MM.1S (cell line): ENCODE data around the gene FAM83F.

Source experiments
- DNase-seq: peaks from one replicate; pipeline ENCODE4 v3.0.0-alpha.2; 2015
- H2AFZ ChIP-seq: fragments of 300-600 bp; sonication (generic); 2 replicates; pipeline ENCODE4 v1.6.0; 2016; ENCODE audit warnings: antibody characterized with exemption, low read length
- H3F3A ChIP-seq: fragments of 300-600 bp; sonication (generic); 2 replicates; pipeline ENCODE4 v1.6.1; 2016; ENCODE audit warnings: mild to moderate bottlenecking, antibody characterized with exemption, low read length, moderate library complexity, mixed read lengths; ENCODE audit not compliant: insufficient read depth
- H3K27ac ChIP-seq: fragments of 300-600 bp; sonication (generic); 2 replicates; pipeline ENCODE4 v1.5.1; 2016; ENCODE audit warnings: mild to moderate bottlenecking, low read length
- H3K27me3 ChIP-seq: fragments of 300-600 bp; sonication (generic); replicated peaks from 2 replicates; pipeline ENCODE4 v1.6.0; 2016; ENCODE audit warnings: low read length; ENCODE audit not compliant: insufficient read depth
- H3K36me3 ChIP-seq: fragments of 300-600 bp; sonication (generic); replicated peaks from 2 replicates; pipeline ENCODE4 v1.6.1; 2016; ENCODE audit warnings: mild to moderate bottlenecking, low read length, mixed read lengths; ENCODE audit not compliant: insufficient read depth
- H3K4me1 ChIP-seq: fragments of 300-600 bp; sonication (generic); 2 replicates; pipeline ENCODE4 v1.6.1; 2016; ENCODE audit warnings: low read length, mixed read lengths
- H3K4me2 ChIP-seq: fragments of 300-600 bp; sonication (generic); 2 replicates; pipeline ENCODE4 v1.6.0; 2016; ENCODE audit warnings: low read depth, low read length
- H3K4me3 ChIP-seq: fragments of 300-600 bp; sonication (generic); 2 replicates; pipeline ENCODE4 v1.5.1; 2016; ENCODE audit warnings: low read length, mixed read lengths
- H3K79me2 ChIP-seq: fragments of 300-600 bp; sonication (generic); 2 replicates; pipeline ENCODE4 v1.6.1; 2016; ENCODE audit warnings: mixed run types, low read length, mixed read lengths
- H3K9ac ChIP-seq: fragments of 300-600 bp; sonication (generic); 2 replicates; pipeline ENCODE4 v1.6.1; 2016; ENCODE audit warnings: low read length, mixed read lengths
- H3K9me2 ChIP-seq: fragments of 300-600 bp; sonication (generic); replicated peaks from 2 replicates; pipeline ENCODE4 v1.6.1; 2016; ENCODE audit warnings: mild to moderate bottlenecking, low read length, mixed read lengths; ENCODE audit not compliant: insufficient read depth
- H3K9me3 ChIP-seq: fragments of 300-600 bp; sonication (generic); replicated peaks from 2 replicates; pipeline ENCODE4 v1.6.1; 2016; ENCODE audit warnings: mild to moderate bottlenecking, low read length, mixed read lengths; ENCODE audit not compliant: insufficient read depth
- H4K20me1 ChIP-seq: fragments of 300-600 bp; sonication (generic); 2 replicates; pipeline ENCODE4 v1.6.1; 2016; ENCODE audit warnings: mild to moderate bottlenecking, low read length, moderate library complexity, mixed read lengths; ENCODE audit not compliant: insufficient read depth
- CTCF ChIP-seq: fragments of 300-600 bp; sonication (generic); IDR thresholded peaks from 2 replicates; pipeline ENCODE4 v1.5.1; 2016; ENCODE audit warnings: antibody characterized with exemption, low read length, mixed read lengths
- EZH2 ChIP-seq: fragments of 300-600 bp; sonication (generic); optimal IDR thresholded peaks from 2 replicates; pipeline ENCODE3; 2017; ENCODE audit warnings: low read depth, mild to moderate bottlenecking, antibody characterized with exemption, low read length, mixed read lengths
- EZH2phosphoT487 ChIP-seq: fragments of 300-600 bp; sonication (generic); IDR thresholded peaks from 2 replicates; pipeline ENCODE4 v1.6.1; 2018; ENCODE audit warnings: antibody characterized with exemption, low read length

Gene FAM83F

DNA sequence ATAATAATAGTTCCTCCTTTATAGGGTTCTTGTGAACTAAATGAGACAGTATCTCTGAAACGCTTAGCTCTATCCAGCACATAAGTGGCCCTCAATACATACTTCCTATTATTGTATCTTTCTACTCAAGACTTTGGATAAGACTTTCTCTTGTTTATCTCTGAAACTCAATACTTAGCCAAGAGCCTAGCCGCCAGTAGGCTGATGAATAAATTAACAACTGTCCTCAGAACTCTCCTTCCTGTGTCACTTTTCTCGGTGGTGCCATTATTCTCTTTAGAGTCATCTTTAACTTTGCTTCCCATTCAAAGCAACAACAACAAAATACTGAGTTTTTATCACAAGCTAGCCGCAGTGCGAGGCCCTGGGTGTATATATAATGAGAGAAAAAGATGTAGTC is 86.9 kb downstream of the FAM83F start:
- Histone ChIP-seq H3K79me2 (peaks cover 30% of the 10 kb centered on the region), H3K9ac (no peak overlapping the region), H3K4me2 (no peak overlapping the region)

GRCh38 chr22:40082184-40082583 is 87.4 kb downstream of the FAM83F start:
- Histone ChIP-seq H3K4me3 (no peak overlapping the region), H3K27me3 (no peaks in the 10 kb centered on the region), H3K9ac (no peak overlapping the region), H4K20me1 (no peaks in the 10 kb centered on the region), H3K4me1 (no peaks in the 10 kb centered on the region), H3F3A (no peaks in the 10 kb centered on the region), H3K4me2 (no peak overlapping the region), H3K9me3 (no peaks in the 10 kb centered on the region), H3K79me2 (peaks cover 29% of the 10 kb centered on the region), H3K27ac (no peak overlapping the region), H3K9me2 (no peaks in the 10 kb centered on the region), H3K36me3 (no peaks in the 10 kb centered on the region), H2AFZ (no peak overlapping the region)
- DNase-seq, result no peak
- no peak for TF ChIP-seq CTCF
- TF ChIP-seq EZH2phosphoT487, result no peak
- TF ChIP-seq EZH2, result no peak

More for the DNA sequence above, 86.9 kb downstream of the FAM83F start:
- Histone ChIP-seq H3K4me3 (no peak overlapping the region), H3K27me3 (no peaks in the 10 kb centered on the region), H3K36me3 (no peaks in the 10 kb centered on the region), H2AFZ (no peak overlapping the region), H3K9me2 (no peaks in the 10 kb centered on the region), H3K9me3 (no peaks in the 10 kb centered on the region), H3K27ac (no peak overlapping the region), H3F3A (no peaks in the 10 kb centered on the region), H4K20me1 (no peaks in the 10 kb centered on the region), H3K4me1 (no peaks in the 10 kb centered on the region)
- no peak for DNase-seq
- no peak for TF ChIP-seq CTCF
- no peak for TF ChIP-seq EZH2phosphoT487
- no peak for TF ChIP-seq EZH2

GRCh38 chr22:40083794-40084193 is 89.0 kb downstream of the FAM83F start:
- no peak overlapping the region for H3K9ac ChIP-seq
- H3K27ac ChIP-seq, result no peak overlapping the region
- DNase-seq, result no peak
- no peaks in the 10 kb centered on the region for H3K9me3 ChIP-seq
- no peaks in the 10 kb centered on the region for H3K9me2 ChIP-seq
- no peaks in the 10 kb centered on the region for H3F3A ChIP-seq
- H3K36me3 ChIP-seq, result no peaks in the 10 kb centered on the region
- H2AFZ ChIP-seq, result no peak overlapping the region
- no peak overlapping the region for H3K4me3 ChIP-seq
- no peaks in the 10 kb centered on the region for H4K20me1 ChIP-seq
- H3K4me2 ChIP-seq, result no peak overlapping the region
- H3K79me2 ChIP-seq, result peaks cover 35% of the 10 kb centered on the region
- no peaks in the 10 kb centered on the region for H3K4me1 ChIP-seq
- TF ChIP-seq EZH2 (no peak), CTCF (no peak), EZH2phosphoT487 (no peak)
- no peaks in the 10 kb centered on the region for H3K27me3 ChIP-seq
